ENCODE measurements around the gene TPI1. TPM values are rescaled to one million over a fixed set of nuclear protein-coding genes. Genes with fewer than 3 reads are reported as not detected.
"Not testable (repeated sequence)": the region's sequence is repeated elsewhere in the genome, so short reads cannot be mapped to it uniquely, and the experiment has no call there.

TPI1 gene
- total RNA-seq, 1 donor from 2014 or later, result 482 TPM

- peaks cover 14 to 40% of the 10 kb centered on the region in 2 donors for H3K4me1 ChIP-seq
- H3K27me3 ChIP-seq, result no peaks in the 10 kb centered on the region
- H3K36me3 ChIP-seq, result peaks cover 37 to 40% of the 10 kb centered on the region in 2 donors
- intact Hi-C loops (cut with DNase I), result loop anchor here (1.0 to 2.0 kb wide), 2 partner anchors 56 to 97 kb away; no protein-coding TSS in a partner anchor
- peak overlapping the region; percentile 91 to 94 for H3K4me3 ChIP-seq
- H3K27ac ChIP-seq, result peak overlapping the region; percentile 99
- DNase-seq (ENCODE audit: low spot score in 2 of 2), result no peak
- H3K9me3 ChIP-seq, result no peaks in the 10 kb centered on the region
- TF ChIP-seq, protein P1, sequence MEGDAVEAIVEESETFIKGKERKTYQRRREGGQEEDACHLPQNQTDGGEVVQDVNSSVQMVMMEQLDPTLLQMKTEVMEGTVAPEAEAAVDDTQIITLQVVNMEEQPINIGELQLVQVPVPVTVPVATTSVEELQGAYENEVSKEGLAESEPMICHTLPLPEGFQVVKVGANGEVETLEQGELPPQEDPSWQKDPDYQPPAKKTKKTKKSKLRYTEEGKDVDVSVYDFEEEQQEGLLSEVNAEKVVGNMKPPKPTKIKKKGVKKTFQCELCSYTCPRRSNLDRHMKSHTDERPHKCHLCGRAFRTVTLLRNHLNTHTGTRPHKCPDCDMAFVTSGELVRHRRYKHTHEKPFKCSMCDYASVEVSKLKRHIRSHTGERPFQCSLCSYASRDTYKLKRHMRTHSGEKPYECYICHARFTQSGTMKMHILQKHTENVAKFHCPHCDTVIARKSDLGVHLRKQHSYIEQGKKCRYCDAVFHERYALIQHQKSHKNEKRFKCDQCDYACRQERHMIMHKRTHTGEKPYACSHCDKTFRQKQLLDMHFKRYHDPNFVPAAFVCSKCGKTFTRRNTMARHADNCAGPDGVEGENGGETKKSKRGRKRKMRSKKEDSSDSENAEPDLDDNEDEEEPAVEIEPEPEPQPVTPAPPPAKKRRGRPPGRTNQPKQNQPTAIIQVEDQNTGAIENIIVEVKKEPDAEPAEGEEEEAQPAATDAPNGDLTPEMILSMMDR (IDR thresholded peaks at IDR 0.05), result no peak
Measured at GRCh38 chr12:6868211-6869048, 1.1 kb downstream of the TPI1 start.

DNA sequence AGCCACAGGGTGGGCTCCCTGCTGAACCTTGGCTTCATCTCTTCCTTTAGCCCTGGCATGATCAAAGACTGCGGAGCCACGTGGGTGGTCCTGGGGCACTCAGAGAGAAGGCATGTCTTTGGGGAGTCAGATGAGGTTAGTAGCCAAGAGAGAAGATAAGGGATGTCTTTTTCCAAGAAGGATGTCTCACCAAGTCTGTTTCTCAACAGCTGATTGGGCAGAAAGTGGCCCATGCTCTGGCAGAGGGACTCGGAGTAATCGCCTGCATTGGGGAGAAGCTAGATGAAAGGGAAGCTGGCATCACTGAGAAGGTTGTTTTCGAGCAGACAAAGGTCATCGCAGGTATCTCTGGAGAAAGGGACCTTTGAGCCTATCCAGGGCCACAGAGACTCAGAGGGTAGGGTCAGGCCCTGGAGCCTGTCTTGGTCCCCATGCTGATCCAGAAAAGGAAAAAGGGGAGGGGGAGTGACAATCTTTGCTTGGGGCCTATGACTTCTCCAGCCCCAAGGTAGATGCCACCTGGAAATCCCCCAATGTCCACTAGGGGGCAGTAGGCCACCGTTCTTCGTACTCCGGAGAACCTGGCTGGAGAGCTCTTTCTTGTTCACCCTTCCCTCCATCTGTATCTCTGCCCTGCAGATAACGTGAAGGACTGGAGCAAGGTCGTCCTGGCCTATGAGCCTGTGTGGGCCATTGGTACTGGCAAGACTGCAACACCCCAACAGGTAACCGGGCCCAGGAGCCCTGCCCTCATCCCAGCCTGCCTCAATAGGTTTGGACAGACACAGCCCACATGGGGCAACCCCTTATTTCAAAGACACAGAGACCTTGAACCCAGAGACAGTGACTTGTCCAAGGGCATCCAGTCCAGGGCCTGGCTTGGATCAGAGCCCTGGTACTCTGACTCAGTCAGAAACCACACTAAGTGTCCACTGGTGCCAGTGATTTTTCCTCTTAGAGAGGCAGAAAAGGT is 2.0 kb downstream of the TPI1 start:
- Histone ChIP-seq H3K9me3 (no peaks in the 10 kb centered on the region), H3K36me3 (peaks cover 28 to 31% of the 10 kb centered on the region in 2 donors), H3K4me1 (peaks cover 14 to 40% of the 10 kb centered on the region in 2 donors), H3K27ac (peak overlapping the region; percentile 99), H3K27me3 (no peaks in the 10 kb centered on the region), H3K4me3 (peak overlapping the region in 1 of 2 donors; percentile 91)
- intact Hi-C loops (cut with DNase I), result loop anchor here (1.0 to 5.0 kb wide), 3 partner anchors 55 to 238 kb away; partner anchors contain the start of gene C1RL
- peak in 1 of 2 donors; percentile 90 for DNase-seq (ENCODE audit: low spot score in 2 of 2)
- TF ChIP-seq, protein P1 (IDR thresholded peaks at IDR 0.05), result peak; percentile 79 to 91 (median 88)

DNA sequence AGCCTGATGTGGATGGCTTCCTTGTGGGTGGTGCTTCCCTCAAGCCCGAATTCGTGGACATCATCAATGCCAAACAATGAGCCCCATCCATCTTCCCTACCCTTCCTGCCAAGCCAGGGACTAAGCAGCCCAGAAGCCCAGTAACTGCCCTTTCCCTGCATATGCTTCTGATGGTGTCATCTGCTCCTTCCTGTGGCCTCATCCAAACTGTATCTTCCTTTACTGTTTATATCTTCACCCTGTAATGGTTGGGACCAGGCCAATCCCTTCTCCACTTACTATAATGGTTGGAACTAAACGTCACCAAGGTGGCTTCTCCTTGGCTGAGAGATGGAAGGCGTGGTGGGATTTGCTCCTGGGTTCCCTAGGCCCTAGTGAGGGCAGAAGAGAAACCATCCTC is 3.0 kb downstream of the TPI1 start:
- DNase-seq (ENCODE audit: low spot score in 2 of 2); H3K27me3 ChIP-seq; H3K4me3 ChIP-seq; H3K9me3 ChIP-seq: not testable (repeated sequence)
- Histone ChIP-seq H3K36me3 (peaks cover 19 to 21% of the 10 kb centered on the region in 2 donors), H3K27ac (peak overlapping the region in 1 of 2 donors; percentile 41), H3K4me1 (peaks cover 14 to 40% of the 10 kb centered on the region in 2 donors)
- intact Hi-C loops (cut with DNase I), result loop anchor here (5.0 kb wide), 1 partner anchor 237 kb away; the partner anchor contains the start of gene C1RL

- TF ChIP-seq, protein P1 (IDR thresholded peaks at IDR 0.05), result no peak
- intact Hi-C loops (cut with DNase I), result loop anchor here (5.0 kb wide), 1 partner anchor 236 kb away; the partner anchor contains the start of gene C1RL
Measured at GRCh38 chr12:6871052-6871957, 4.0 kb downstream of the TPI1 start.

More at GRCh38 chr12:6871052-6871957, 4.0 kb downstream of the TPI1 start:
- H3K4me3 ChIP-seq, result peak overlapping the region; percentile 82 to 90
- no peaks in the 10 kb centered on the region for H3K27me3 ChIP-seq
- H3K9me3 ChIP-seq, result no peaks in the 10 kb centered on the region
- peak overlapping the region; percentile 85 to 92 for H3K27ac ChIP-seq
- DNase-seq (ENCODE audit: low spot score in 2 of 2), result no peak
- peaks cover 17 to 19% of the 10 kb centered on the region in 2 donors for H3K36me3 ChIP-seq
- H3K4me1 ChIP-seq, result peaks cover 14 to 37% of the 10 kb centered on the region in 2 donors
